Measurements from ENCODE around the gene YIPF6. TPM values are rescaled to one million over a fixed set of nuclear protein-coding genes. Genes with fewer than 3 reads are reported as not detected.

Gene YIPF6
- total RNA-seq, 1 experiment from 2014 or later, result 43.3 TPM

DNA sequence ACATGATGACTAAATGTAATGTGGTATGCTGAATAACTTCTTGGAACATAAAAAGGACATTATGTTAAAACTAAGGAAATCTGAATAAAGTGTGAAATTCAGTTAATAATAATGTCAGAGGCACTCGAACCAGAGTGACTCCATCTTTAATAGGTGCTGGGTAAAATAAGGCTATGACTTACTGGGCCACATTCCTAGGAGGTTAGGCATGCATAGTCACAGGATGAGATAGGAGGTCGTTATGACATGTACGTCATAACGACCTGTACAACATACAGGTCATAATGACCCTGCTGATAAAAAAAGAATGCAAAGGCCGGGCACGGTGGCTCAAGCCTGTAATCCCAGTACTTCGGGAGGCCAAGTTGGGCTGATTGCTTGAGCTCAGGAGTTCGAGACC is 36.7 kb upstream of the YIPF6 start:
- Histone ChIP-seq H3K9me3 (ENCODE audit: control insufficient read depth in 1 of 2, insufficient read depth in 1 of 2, low read depth in 1 of 2, low read length in 2 of 2) (no peaks in the 10 kb centered on the region), H3K36me3 (ENCODE audit: control insufficient read depth in 1 of 2, insufficient read depth in 2 of 2, low read length in 2 of 2) (no peaks in the 10 kb centered on the region), H3K4me2 (ENCODE audit: low read length) (peak overlapping the region; percentile 47), H3K4me3 (replicated peaks in 1 of 2; ENCODE audit: low read depth in 1 of 2, low read length in 2 of 2) (no peak overlapping the region), H3K4me1 (ENCODE audit: control insufficient read depth in 1 of 2, insufficient read depth in 2 of 2, low read length in 2 of 2) (peaks cover 0 to 8% of the 10 kb centered on the region in 2 experiments; a peak in 2 of 4 replicates), H3K9ac (ENCODE audit: low read length) (no peak overlapping the region), H3K27ac (ENCODE audit: low read depth, low read length) (no peak overlapping the region), H3K27me3 (ENCODE audit: insufficient read depth, low read length) (no peaks in the 10 kb centered on the region), H3K9me2 (ENCODE audit: insufficient read depth) (no peaks in the 10 kb centered on the region), H4K20me1 (ENCODE audit: insufficient read depth) (no peaks in the 10 kb centered on the region), H2AFZ (ENCODE audit: low read depth, low read length, poor library complexity, severe bottlenecking) (peak overlapping the region; percentile 45), H3K79me2 (ENCODE audit: insufficient read depth, low read length) (no peaks in the 10 kb centered on the region)
- RAD21 ChIA-PET (ENCODE audit: low non-redundant PET in 1 of 2, low total read pairs in 2 of 2, uncharacterized antibody in 2 of 2, unreplicated experiment in 2 of 2), result no interaction called here
- no TSS peak for BruUV-seq (replicated peaks)
- CTCF ChIA-PET, result interaction anchor here (1.2 kb wide), 1 partner anchor 265 kb away, joined by 10 read pairs; no protein-coding TSS in a partner anchor
- intact Hi-C loops (cut with micrococcal nuclease), result loop anchor here (5.0 kb wide), 1 partner anchor 265 kb away; no protein-coding TSS in a partner anchor
- TF ChIP-seq FOSL1 (IDR thresholded peaks at IDR 0.05; ENCODE audit: low read depth) (no peak), EGR1 (IDR thresholded peaks at IDR 0.05; ENCODE audit: low read depth) (no peak), ZFX (IDR thresholded peaks at IDR 0.05) (no peak), POLR2AphosphoS5 (IDR thresholded peaks at IDR 0.05; ENCODE audit: low read depth, low read length) (no peak), TCF7L2 (IDR thresholded peaks at IDR 0.05; ENCODE audit: borderline replicate concordance, extremely low read depth, insufficient read depth, insufficient read length) (no peak), EZH2phosphoT487 (IDR thresholded peaks at IDR 0.05; ENCODE audit: borderline replicate concordance) (no peak), YY1 (IDR thresholded peaks at IDR 0.05; ENCODE audit: extremely low read depth, insufficient replicate concordance, low read depth, low read length) (no peak), CBX3 (IDR thresholded peaks at IDR 0.05; ENCODE audit: low read depth) (no peak), CEBPB (IDR thresholded peaks at IDR 0.05; ENCODE audit: low read depth) (no peak), SIN3A (IDR thresholded peaks at IDR 0.05; ENCODE audit: low read depth) (no peak), EZH2 (IDR thresholded peaks at IDR 0.05) (no peak), SP1 (IDR thresholded peaks at IDR 0.05; ENCODE audit: low read depth) (no peak), POLR2A (IDR thresholded peaks at IDR 0.05; ENCODE audit: borderline replicate concordance, extremely low read depth, insufficient read depth, insufficient read length) (no peak), JUND (IDR thresholded peaks at IDR 0.05) (no peak), ZNF274 (IDR thresholded peaks at IDR 0.05; ENCODE audit: low read depth, low read length) (no peak)
- TF ChIP-seq, protein P1, sequence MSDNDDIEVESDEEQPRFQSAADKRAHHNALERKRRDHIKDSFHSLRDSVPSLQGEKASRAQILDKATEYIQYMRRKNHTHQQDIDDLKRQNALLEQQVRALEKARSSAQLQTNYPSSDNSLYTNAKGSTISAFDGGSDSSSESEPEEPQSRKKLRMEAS (IDR thresholded peaks at IDR 0.05), result no peak
- TF ChIP-seq, protein P2, sequence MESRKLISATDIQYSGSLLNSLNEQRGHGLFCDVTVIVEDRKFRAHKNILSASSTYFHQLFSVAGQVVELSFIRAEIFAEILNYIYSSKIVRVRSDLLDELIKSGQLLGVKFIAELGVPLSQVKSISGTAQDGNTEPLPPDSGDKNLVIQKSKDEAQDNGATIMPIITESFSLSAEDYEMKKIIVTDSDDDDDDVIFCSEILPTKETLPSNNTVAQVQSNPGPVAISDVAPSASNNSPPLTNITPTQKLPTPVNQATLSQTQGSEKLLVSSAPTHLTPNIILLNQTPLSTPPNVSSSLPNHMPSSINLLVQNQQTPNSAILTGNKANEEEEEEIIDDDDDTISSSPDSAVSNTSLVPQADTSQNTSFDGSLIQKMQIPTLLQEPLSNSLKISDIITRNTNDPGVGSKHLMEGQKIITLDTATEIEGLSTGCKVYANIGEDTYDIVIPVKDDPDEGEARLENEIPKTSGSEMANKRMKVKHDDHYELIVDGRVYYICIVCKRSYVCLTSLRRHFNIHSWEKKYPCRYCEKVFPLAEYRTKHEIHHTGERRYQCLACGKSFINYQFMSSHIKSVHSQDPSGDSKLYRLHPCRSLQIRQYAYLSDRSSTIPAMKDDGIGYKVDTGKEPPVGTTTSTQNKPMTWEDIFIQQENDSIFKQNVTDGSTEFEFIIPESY (IDR thresholded peaks at IDR 0.05; ENCODE audit: extremely low read depth, insufficient replicate concordance, low read length), result no peak
- TF ChIP-seq, protein P3, sequence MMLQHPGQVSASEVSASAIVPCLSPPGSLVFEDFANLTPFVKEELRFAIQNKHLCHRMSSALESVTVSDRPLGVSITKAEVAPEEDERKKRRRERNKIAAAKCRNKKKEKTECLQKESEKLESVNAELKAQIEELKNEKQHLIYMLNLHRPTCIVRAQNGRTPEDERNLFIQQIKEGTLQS (IDR thresholded peaks at IDR 0.05), result no peak
- TF ChIP-seq, protein P4, sequence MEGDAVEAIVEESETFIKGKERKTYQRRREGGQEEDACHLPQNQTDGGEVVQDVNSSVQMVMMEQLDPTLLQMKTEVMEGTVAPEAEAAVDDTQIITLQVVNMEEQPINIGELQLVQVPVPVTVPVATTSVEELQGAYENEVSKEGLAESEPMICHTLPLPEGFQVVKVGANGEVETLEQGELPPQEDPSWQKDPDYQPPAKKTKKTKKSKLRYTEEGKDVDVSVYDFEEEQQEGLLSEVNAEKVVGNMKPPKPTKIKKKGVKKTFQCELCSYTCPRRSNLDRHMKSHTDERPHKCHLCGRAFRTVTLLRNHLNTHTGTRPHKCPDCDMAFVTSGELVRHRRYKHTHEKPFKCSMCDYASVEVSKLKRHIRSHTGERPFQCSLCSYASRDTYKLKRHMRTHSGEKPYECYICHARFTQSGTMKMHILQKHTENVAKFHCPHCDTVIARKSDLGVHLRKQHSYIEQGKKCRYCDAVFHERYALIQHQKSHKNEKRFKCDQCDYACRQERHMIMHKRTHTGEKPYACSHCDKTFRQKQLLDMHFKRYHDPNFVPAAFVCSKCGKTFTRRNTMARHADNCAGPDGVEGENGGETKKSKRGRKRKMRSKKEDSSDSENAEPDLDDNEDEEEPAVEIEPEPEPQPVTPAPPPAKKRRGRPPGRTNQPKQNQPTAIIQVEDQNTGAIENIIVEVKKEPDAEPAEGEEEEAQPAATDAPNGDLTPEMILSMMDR (IDR thresholded peaks at IDR 0.05 in 2 of 3, conservative IDR thresholded peaks at IDR 0.05 in 1 of 3; ENCODE audit: borderline replicate concordance in 1 of 3, insufficient read depth in 1 of 3, low read depth in 2 of 3, low read length in 2 of 3), result no peak
- TF ChIP-seq, protein P5, sequence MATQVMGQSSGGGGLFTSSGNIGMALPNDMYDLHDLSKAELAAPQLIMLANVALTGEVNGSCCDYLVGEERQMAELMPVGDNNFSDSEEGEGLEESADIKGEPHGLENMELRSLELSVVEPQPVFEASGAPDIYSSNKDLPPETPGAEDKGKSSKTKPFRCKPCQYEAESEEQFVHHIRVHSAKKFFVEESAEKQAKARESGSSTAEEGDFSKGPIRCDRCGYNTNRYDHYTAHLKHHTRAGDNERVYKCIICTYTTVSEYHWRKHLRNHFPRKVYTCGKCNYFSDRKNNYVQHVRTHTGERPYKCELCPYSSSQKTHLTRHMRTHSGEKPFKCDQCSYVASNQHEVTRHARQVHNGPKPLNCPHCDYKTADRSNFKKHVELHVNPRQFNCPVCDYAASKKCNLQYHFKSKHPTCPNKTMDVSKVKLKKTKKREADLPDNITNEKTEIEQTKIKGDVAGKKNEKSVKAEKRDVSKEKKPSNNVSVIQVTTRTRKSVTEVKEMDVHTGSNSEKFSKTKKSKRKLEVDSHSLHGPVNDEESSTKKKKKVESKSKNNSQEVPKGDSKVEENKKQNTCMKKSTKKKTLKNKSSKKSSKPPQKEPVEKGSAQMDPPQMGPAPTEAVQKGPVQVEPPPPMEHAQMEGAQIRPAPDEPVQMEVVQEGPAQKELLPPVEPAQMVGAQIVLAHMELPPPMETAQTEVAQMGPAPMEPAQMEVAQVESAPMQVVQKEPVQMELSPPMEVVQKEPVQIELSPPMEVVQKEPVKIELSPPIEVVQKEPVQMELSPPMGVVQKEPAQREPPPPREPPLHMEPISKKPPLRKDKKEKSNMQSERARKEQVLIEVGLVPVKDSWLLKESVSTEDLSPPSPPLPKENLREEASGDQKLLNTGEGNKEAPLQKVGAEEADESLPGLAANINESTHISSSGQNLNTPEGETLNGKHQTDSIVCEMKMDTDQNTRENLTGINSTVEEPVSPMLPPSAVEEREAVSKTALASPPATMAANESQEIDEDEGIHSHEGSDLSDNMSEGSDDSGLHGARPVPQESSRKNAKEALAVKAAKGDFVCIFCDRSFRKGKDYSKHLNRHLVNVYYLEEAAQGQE (IDR thresholded peaks at IDR 0.05; ENCODE audit: low read depth), result no peak
- POLR2A ChIA-PET, result no interaction called here
- peak; percentile 58 for ATAC-seq
- DNase-seq (ENCODE audit: low read depth, low spot score), result no peak
